Bronchial epithelial cell (primary cell): Measurements from ENCODE around the gene NFE2L2. TPM values are rescaled to one million over a fixed set of nuclear protein-coding genes. Genes with fewer than 3 reads are reported as not detected.
A peak's percentile ranks its signal among the peaks of the same experiment; 100 is the strongest.

Source experiments
- DNase-seq: peaks from one replicate; pipeline ENCODE4 v3.0.0-alpha.2; 2010; ENCODE audit warnings: low read depth
- FAIRE-seq: peaks from 2 replicates; lab custom pipeline; 2011; peaks lifted over from hg19 to GRCh38; lab: Jason Lieb, UNC
- H3K27me3 ChIP-seq: 2 replicates; pipeline ENCODE4 v1.5.1; 2011; ENCODE audit warnings: low read length; ENCODE audit not compliant: control insufficient read depth, insufficient read depth
- H3K36me3 ChIP-seq: 2 replicates; pipeline ENCODE4 v1.5.1; 2011; ENCODE audit warnings: low read length; ENCODE audit not compliant: control insufficient read depth, insufficient read depth
- H3K4me3 ChIP-seq: 2 replicates; pipeline ENCODE4 v1.5.1; 2011; ENCODE audit warnings: mild to moderate bottlenecking, low read depth, low read length, control low read depth
- CTCF ChIP-seq: IDR thresholded peaks from 2 replicates; pipeline ENCODE4 v1.5.1; 2011; ENCODE audit warnings: mild to moderate bottlenecking, moderate library complexity, low read length, control low read depth, inconsistent platforms; ENCODE audit not compliant: insufficient read depth, severe bottlenecking
- total RNA-seq: library from RNA; depleted of rRNA; stranded (reverse); fragments of >200 nt; gene quantifications from 2 replicates; pipeline ENCODE4 v1.2.1, GENCODE V29; 2014

Gene NFE2L2
- total RNA-seq, 1 donor from 2014 or later = 64.5 TPM

- H3K27me3 ChIP-seq = no peaks in the 10 kb centered on the region
- FAIRE-seq (no peak), DNase-seq (no peak)
- no peak overlapping the region for H3K4me3 ChIP-seq
- TF ChIP-seq CTCF = peak; percentile 61
- H3K36me3 ChIP-seq = peaks cover 11% of the 10 kb centered on the region
These were observed 9.9 kb downstream of the NFE2L2 start for GRCh38 chr2:177254433-177255226.

- Histone ChIP-seq H3K27me3 (no peaks in the 10 kb centered on the region), H3K4me3 (no peak overlapping the region), H3K36me3 (peaks cover 11% of the 10 kb centered on the region)
- TF ChIP-seq CTCF = no peak
- FAIRE-seq (no peak), DNase-seq (no peak)
These were observed 10.8 kb downstream of the NFE2L2 start for GRCh38 chr2:177253704-177254103.

GRCh38 chr2:177252808-177253531 lies 11.6 kb downstream of the NFE2L2 start:
- Histone ChIP-seq H3K4me3 (no peak overlapping the region), H3K36me3 (peaks cover 13% of the 10 kb centered on the region), H3K27me3 (no peaks in the 10 kb centered on the region)
- no peak for FAIRE-seq
- no peak for TF ChIP-seq CTCF
- DNase-seq = peak; percentile 51

- FAIRE-seq (no peak), DNase-seq (no peak)
- Histone ChIP-seq H3K27me3 (no peaks in the 10 kb centered on the region), H3K4me3 (no peak overlapping the region), H3K36me3 (peaks cover 10% of the 10 kb centered on the region)
- no peak for TF ChIP-seq CTCF
These were observed 13.4 kb downstream of the NFE2L2 start for GRCh38 chr2:177251165-177251542.

GRCh38 chr2:177250461-177250860 lies 14.1 kb downstream of the NFE2L2 start:
- DNase-seq = no peak
- TF ChIP-seq CTCF = no peak
- no peak overlapping the region for H3K4me3 ChIP-seq
- no peaks in the 10 kb centered on the region for H3K27me3 ChIP-seq
- peaks cover 13% of the 10 kb centered on the region for H3K36me3 ChIP-seq
- no peak for FAIRE-seq
